CD14-positive monocyte (primary cell): ENCODE results near the gene PAPSS2. TPM values are rescaled to one million over a fixed set of nuclear protein-coding genes. Genes with fewer than 3 reads are reported as not detected.

Experiments
- DNase-seq, 3 donors: peaks; one replicate each; pipeline ENCODE4 v3.0.0-alpha.2; 2011 to 2022
- H2AFZ ChIP-seq: 2 replicates; pipeline ENCODE4 v1.6.0; 2012; ENCODE audit warnings: mild to moderate bottlenecking, low read depth, low read length, inconsistent platforms; ENCODE audit not compliant: insufficient read depth, poor library complexity, severe bottlenecking
- H3K27ac ChIP-seq, 2 donors: 1 replicate in 1 of 2; 2 replicates in 1 of 2; pipeline ENCODE4 v1.5.1; 2012 to 2013; ENCODE audit warnings: low read length in 2 of 2, control low read depth in 1 of 2, inconsistent platforms in 1 of 2, low read depth in 1 of 2, mild to moderate bottlenecking in 1 of 2
- H3K27me3 ChIP-seq, 2 donors: one replicate each; pipeline versions ENCODE4 v1.6.0 to v1.6.1; 2011 to 2013; ENCODE audit warnings: low read length in 2 of 2; ENCODE audit not compliant: control insufficient read depth in 2 of 2, insufficient read depth in 2 of 2
- H3K36me3 ChIP-seq, 2 donors: replicated peaks in 1 of 2; 1 replicate in 1 of 2; 2 replicates in 1 of 2; pipeline versions ENCODE4 v1.5.1 to v1.6.1; 2012 to 2013; ENCODE audit warnings: low read length in 2 of 2, control low read depth in 1 of 2, inconsistent platforms in 1 of 2, mild to moderate bottlenecking in 1 of 2; ENCODE audit not compliant: insufficient read depth in 2 of 2, control insufficient read depth in 1 of 2
- H3K4me1 ChIP-seq, 2 donors: 1 replicate in 1 of 2; 2 replicates in 1 of 2; pipeline versions ENCODE4 v1.5.1 to v1.6.1; 2012 to 2013; ENCODE audit warnings: low read length in 2 of 2, control low read depth in 1 of 2, inconsistent platforms in 1 of 2, mild to moderate bottlenecking in 1 of 2, moderate library complexity in 1 of 2; ENCODE audit not compliant: insufficient read depth in 2 of 2, control insufficient read depth in 1 of 2
- H3K4me2 ChIP-seq: replicated peaks from 2 replicates; pipeline ENCODE3; 2012; ENCODE audit warnings: low read length, moderate library complexity, mild to moderate bottlenecking; ENCODE audit not compliant: poor library complexity, severe bottlenecking; ENCODE audit errors: extremely low read depth
- H3K4me3 ChIP-seq, 3 experiments: fragments of 200-600 bp in 1 of 3; sonication (generic) in 1 of 3; replicated peaks in 1 of 3; 1 replicate in 2 of 3; 2 replicates in 1 of 3; pipeline ENCODE4 v1.5.1; 2011 to 2013; ENCODE audit warnings: low read length in 3 of 3, mild to moderate bottlenecking in 3 of 3, control low read depth in 2 of 3, low read depth in 2 of 3, inconsistent platforms in 1 of 3, moderate library complexity in 1 of 3
- H3K79me2 ChIP-seq: 2 replicates; pipeline ENCODE4 v1.6.0; 2012; ENCODE audit warnings: mild to moderate bottlenecking, control low read depth, inconsistent platforms, low read length, moderate library complexity; ENCODE audit not compliant: insufficient read depth
- H3K9ac ChIP-seq: 2 replicates; pipeline ENCODE4 v1.6.0; 2017; ENCODE audit warnings: low read length, mild to moderate bottlenecking; ENCODE audit not compliant: insufficient read depth, poor library complexity, severe bottlenecking
- H3K9me3 ChIP-seq, 2 donors: replicated peaks in 1 of 2; 1 replicate in 1 of 2; 2 replicates in 1 of 2; pipeline versions ENCODE4 v1.5.1 to v1.6.1; 2012 to 2013; ENCODE audit warnings: low read length in 2 of 2, control low read depth in 1 of 2; ENCODE audit not compliant: control insufficient read depth in 1 of 2, insufficient read depth in 1 of 2
- H4K20me1 ChIP-seq: 2 replicates; pipeline ENCODE4 v1.6.0; 2012; ENCODE audit warnings: mild to moderate bottlenecking, low read length, control low read depth, moderate library complexity; ENCODE audit not compliant: insufficient read depth
- H3K27ac Mint-ChIP-seq, 7 donors: one replicate each; pipeline ENCODE4 v1.8.0; 2020; ENCODE audit warnings: mild to moderate bottlenecking in 7 of 7, mixed read lengths in 7 of 7, moderate library complexity in 6 of 7, inconsistent platforms in 2 of 7
- H3K27me3 Mint-ChIP-seq, 3 donors: one replicate each; pipeline ENCODE4 v1.8.0; 2021 to 2022; ENCODE audit warnings: low read depth in 3 of 3, mild to moderate bottlenecking in 3 of 3, mixed read lengths in 3 of 3, moderate library complexity in 3 of 3, inconsistent platforms in 1 of 3
- H3K36me3 Mint-ChIP-seq, 2 donors: one replicate each; pipeline ENCODE4 v1.8.0; 2020; ENCODE audit warnings: mixed read lengths in 2 of 2, inconsistent platforms in 1 of 2, mild to moderate bottlenecking in 1 of 2
- H3K4me1 Mint-ChIP-seq: one replicate; pipeline ENCODE4 v1.8.0; 2020; ENCODE audit warnings: mild to moderate bottlenecking, mixed read lengths
- H3K4me3 Mint-ChIP-seq, 2 donors: one replicate each; pipeline ENCODE4 v1.8.0; 2020; ENCODE audit warnings: mild to moderate bottlenecking in 2 of 2, mixed read lengths in 2 of 2, moderate library complexity in 1 of 2
- H3K9me3 Mint-ChIP-seq, 7 donors: one replicate each; pipeline ENCODE4 v1.8.0; 2020 to 2022; ENCODE audit warnings: mixed read lengths in 7 of 7, mild to moderate bottlenecking in 6 of 7, moderate library complexity in 6 of 7, inconsistent platforms in 2 of 7
- WGBS: methylation state at CpG from one replicate; pipeline ENCODE4 v1.1.5; 2013; ENCODE audit warnings: missing lambda C conversion rate; ENCODE audit not compliant: insufficient coverage; 5-methylcytosine and 5-hydroxymethylcytosine counted together
- intact Hi-C, 2 donors: fragments of 100-400 bp; cut with micrococcal nuclease; formaldehyde crosslinking; loops; one replicate each; pipeline versions ENCODE4 v1.15.0 to v1.15.1; 2023
- polyA plus RNA-seq, 3 donors: library from polyadenylated mRNA; depleted of rRNA in 1 of 3; unstranded in 2 of 3; stranded (reverse) in 1 of 3; fragments of 300-500 nt in 2 of 3; fragments of >200 nt in 1 of 3; fragmentation: Illumina TruSeq in 2 of 3; gene quantifications; 1 replicate in 2 of 3; 2 replicates in 1 of 3; pipeline ENCODE4 v1.2.3, GENCODE V29; 2012 to 2021
- TF ChIP-seq, protein P1 (sequence below): fragments of 200-600 bp; IDR thresholded peaks from one replicate; pipeline ENCODE4 v1.8.0; 2022; ENCODE audit warnings: antibody characterized with exemption, mild to moderate bottlenecking

The PAPSS2 gene
- polyA plus RNA-seq, 3 donors = 3.5 to 6.5 (median 6.2) TPM

DNA sequence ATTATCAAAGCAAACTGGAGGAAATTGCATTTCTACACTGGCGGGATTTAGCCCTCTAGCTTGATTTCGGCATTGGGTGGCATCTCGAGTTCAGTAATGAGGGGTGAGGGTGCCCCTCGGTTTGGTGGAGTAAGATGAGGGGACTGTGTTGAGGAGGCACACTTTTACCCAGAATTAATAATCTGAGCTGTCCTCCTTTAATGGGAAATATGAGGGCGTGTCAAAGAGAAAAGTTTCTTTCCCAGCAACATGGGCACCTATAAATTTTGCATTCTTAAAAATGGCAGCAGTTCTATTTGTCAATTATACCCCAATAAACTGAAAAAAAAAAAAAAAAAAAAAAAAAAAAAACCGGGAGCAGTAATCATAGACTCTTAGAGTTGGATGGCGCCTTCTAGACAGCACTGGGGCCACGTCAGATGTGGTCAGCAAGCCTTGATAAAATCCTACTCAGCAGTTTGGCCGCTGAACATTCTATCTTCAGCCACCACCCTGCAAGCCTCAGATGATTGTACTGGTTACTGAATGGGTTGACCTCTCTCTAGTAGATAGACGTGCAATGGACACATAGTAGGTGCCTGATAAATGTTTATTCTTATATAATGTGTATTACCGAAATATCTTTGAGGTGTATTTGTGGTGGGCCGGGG is 931 bp downstream of the PAPSS2 start:
- intact Hi-C loops = no loop called here
- peaks cover 21 to 30% of the 10 kb centered on the region in 2 donors for H3K4me1 ChIP-seq
- Mint-ChIP-seq H3K27me3 (peaks cover 7 to 16% (median 13%) of the 10 kb centered on the region in 3 donors), H3K27ac (peak overlapping the region in 6 of 7 donors; percentile 67 to 91 (median 82)), H3K36me3 (peaks cover 5 to 7% of the 10 kb centered on the region in 2 donors), H3K4me1 (peaks cover 35% of the 10 kb centered on the region), H3K9me3 (peaks cover 0 to 5% (median 0%) of the 10 kb centered on the region in 7 donors), H3K4me3 (peak overlapping the region; percentile 93 to 95)
- peak overlapping the region; percentile 55 to 88 (median 82) for H3K4me3 ChIP-seq
- peak overlapping the region; percentile 91 for H2AFZ ChIP-seq
- H3K27me3 ChIP-seq = peaks cover 0 to 3% of the 10 kb centered on the region in 2 donors
- no peak for DNase-seq
- no peaks in the 10 kb centered on the region for H3K79me2 ChIP-seq
- peak overlapping the region; percentile 73 for H3K9ac ChIP-seq
- peak overlapping the region in 1 of 2 donors; percentile 37 for H3K27ac ChIP-seq
- 80% methylated on average over 1 of the region's 12 CpGs for WGBS
- peak overlapping the region; percentile 90 for H3K4me2 ChIP-seq
- TF ChIP-seq, protein P1, sequence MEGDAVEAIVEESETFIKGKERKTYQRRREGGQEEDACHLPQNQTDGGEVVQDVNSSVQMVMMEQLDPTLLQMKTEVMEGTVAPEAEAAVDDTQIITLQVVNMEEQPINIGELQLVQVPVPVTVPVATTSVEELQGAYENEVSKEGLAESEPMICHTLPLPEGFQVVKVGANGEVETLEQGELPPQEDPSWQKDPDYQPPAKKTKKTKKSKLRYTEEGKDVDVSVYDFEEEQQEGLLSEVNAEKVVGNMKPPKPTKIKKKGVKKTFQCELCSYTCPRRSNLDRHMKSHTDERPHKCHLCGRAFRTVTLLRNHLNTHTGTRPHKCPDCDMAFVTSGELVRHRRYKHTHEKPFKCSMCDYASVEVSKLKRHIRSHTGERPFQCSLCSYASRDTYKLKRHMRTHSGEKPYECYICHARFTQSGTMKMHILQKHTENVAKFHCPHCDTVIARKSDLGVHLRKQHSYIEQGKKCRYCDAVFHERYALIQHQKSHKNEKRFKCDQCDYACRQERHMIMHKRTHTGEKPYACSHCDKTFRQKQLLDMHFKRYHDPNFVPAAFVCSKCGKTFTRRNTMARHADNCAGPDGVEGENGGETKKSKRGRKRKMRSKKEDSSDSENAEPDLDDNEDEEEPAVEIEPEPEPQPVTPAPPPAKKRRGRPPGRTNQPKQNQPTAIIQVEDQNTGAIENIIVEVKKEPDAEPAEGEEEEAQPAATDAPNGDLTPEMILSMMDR = no peak
- H3K36me3 ChIP-seq = no peaks in the 10 kb centered on the region
- H3K9me3 ChIP-seq = no peaks in the 10 kb centered on the region
- no peaks in the 10 kb centered on the region for H4K20me1 ChIP-seq

DNA sequence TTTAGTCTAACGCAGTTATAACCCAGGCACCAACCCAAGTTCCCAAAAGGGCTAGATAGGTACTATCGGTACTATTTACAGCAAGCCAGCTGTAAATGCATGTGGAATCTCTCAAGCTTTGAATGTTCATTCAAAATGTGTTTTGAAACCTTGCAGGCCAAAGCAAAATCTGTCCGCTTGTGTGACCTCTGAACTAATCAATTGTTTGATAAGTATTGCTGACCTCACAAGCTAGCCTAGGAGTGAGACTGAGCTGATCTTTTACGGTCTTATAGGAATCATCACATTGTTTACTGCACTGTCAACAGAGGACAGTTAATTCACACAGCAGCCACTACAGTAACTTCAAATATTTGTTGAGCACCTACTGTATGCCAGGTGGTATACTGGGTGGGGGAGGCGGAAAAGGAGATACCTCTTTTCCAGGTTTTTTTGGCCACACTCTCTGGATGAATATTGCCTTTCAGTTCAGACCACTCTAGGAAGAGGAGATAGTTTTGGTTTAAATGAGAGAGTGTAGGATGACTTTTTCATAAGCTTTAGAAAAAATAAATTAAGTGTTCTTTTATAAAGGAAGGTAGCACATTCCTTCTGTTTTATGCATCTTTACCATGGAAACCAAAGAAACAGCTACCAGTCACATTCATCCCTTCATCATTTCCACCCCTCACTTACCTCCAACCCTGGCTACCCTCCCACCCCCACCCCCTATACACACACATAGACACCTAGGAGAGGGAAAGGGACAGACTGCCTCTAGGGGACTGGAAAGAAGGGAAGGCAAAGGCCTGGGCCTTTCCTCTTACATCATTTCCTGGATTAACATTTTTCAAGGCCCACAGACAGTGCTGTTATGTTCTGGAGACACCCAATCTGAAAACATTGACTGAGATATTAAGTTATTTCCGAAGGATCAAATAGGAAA is 2.4 kb downstream of the PAPSS2 start:
- H3K27ac Mint-ChIP-seq = no peak overlapping the region
- H4K20me1 ChIP-seq = no peaks in the 10 kb centered on the region
- peaks cover 28% of the 10 kb centered on the region for H3K4me1 Mint-ChIP-seq
- H3K27ac ChIP-seq = no peak overlapping the region
- no peaks in the 10 kb centered on the region for H3K79me2 ChIP-seq
- no peak overlapping the region for H3K4me3 Mint-ChIP-seq
- TF ChIP-seq, protein P1 = no peak
- H3K4me3 ChIP-seq = no peak overlapping the region
- H3K9ac ChIP-seq = no peak overlapping the region
- no peaks in the 10 kb centered on the region for H3K9me3 ChIP-seq
- H3K9me3 Mint-ChIP-seq = peaks cover 0 to 7% (median 0%) of the 10 kb centered on the region in 7 donors
- peaks cover 7 to 16% (median 14%) of the 10 kb centered on the region in 3 donors for H3K27me3 Mint-ChIP-seq
- H3K36me3 Mint-ChIP-seq = peaks cover 5 to 7% of the 10 kb centered on the region in 2 donors
- H3K4me2 ChIP-seq = no peak overlapping the region
- intact Hi-C loops = no loop called here
- no peak overlapping the region for H2AFZ ChIP-seq
- H3K36me3 ChIP-seq = no peaks in the 10 kb centered on the region
- DNase-seq = no peak
- peaks cover 19 to 24% of the 10 kb centered on the region in 2 donors for H3K4me1 ChIP-seq
- 100% methylated on average over 2 of the region's 6 CpGs for WGBS
- peaks cover 0 to 3% of the 10 kb centered on the region in 2 donors for H3K27me3 ChIP-seq
